Keratinocyte (primary cell): ENCODE measurements around the gene MACIR.

Source experiments
- CTCF ChIP-seq, 3 experiments: IDR thresholded peaks in 1 of 3; conservative IDR thresholded peaks in 1 of 3; optimal IDR thresholded peaks in 1 of 3; 2 replicates in 2 of 3; 3 replicates in 1 of 3; pipeline versions ENCODE3 to v1.5.1; 2011; ENCODE audit warnings: low read length in 3 of 3, mild to moderate bottlenecking in 3 of 3, moderate library complexity in 2 of 3, control low read depth in 1 of 3, inconsistent platforms in 1 of 3; ENCODE audit not compliant: insufficient read depth in 2 of 3; ENCODE audit errors: extremely low read depth in 1 of 3
- EZH2 ChIP-seq: IDR thresholded peaks from one replicate; pipeline ENCODE4 v1.6.1; 2012; ENCODE audit warnings: inconsistent platforms, mild to moderate bottlenecking, low read length, moderate library complexity

- no peak for TF ChIP-seq CTCF (optimal IDR thresholded peaks at IDR 0.05 in 1 of 3, IDR thresholded peaks at IDR 0.05 in 1 of 3, conservative IDR thresholded peaks at IDR 0.05 in 1 of 3; ENCODE audit: extremely low read depth in 1 of 3, insufficient read depth in 2 of 3, low read length in 3 of 3)
- no peak for TF ChIP-seq EZH2
Measured at GRCh38 chr5:103209065-103209464, 49.5 kb upstream of the MACIR start.
